ENCODE results near the gene ANKMY1.
A peak's percentile ranks its signal among the peaks of the same experiment; 100 is the strongest.

ANKMY1 gene

GRCh38 chr2:240467659-240468302 is 90.0 kb downstream of the ANKMY1 start:
- peak in 1 of 5 experiments; percentile 5 for DNase-seq

GRCh38 chr2:240467149-240467642 is 90.6 kb downstream of the ANKMY1 start:
- DNase-seq, result peak in 1 of 5 experiments; percentile 7

GRCh38 chr2:240466579-240467148 is 91.1 kb downstream of the ANKMY1 start:
- peak in 2 of 5 experiments; percentile 0 to 7 for DNase-seq

GRCh38 chr2:240465765-240466578 is 91.8 kb downstream of the ANKMY1 start:
- DNase-seq, result peak in 1 of 5 experiments; percentile 5

- peak in 2 of 5 experiments; percentile 2 to 8 for DNase-seq
These were observed 92.5 kb downstream of the ANKMY1 start for GRCh38 chr2:240465268-240465764.

GRCh38 chr2:240464514-240465241 is 93.1 kb downstream of the ANKMY1 start:
- DNase-seq, result peak in 1 of 5 experiments; percentile 5

- peak in 1 of 5 experiments; percentile 3 for DNase-seq
These were observed 93.8 kb downstream of the ANKMY1 start for GRCh38 chr2:240463866-240464481.

GRCh38 chr2:240463274-240463865 is 94.4 kb downstream of the ANKMY1 start:
- peak in 2 of 5 experiments; percentile 2 to 7 for DNase-seq

GRCh38 chr2:240462707-240463273 is 95.0 kb downstream of the ANKMY1 start:
- DNase-seq, result peak in 1 of 5 experiments; percentile 4

- peak in 1 of 5 experiments; percentile 7 for DNase-seq
These were observed 95.6 kb downstream of the ANKMY1 start for GRCh38 chr2:240462073-240462706.

- peak in 2 of 5 experiments; percentile 1 to 6 for DNase-seq
These were observed 96.2 kb downstream of the ANKMY1 start for GRCh38 chr2:240461471-240462072.

- peak in 1 of 5 experiments; percentile 3 for DNase-seq
These were observed 96.9 kb downstream of the ANKMY1 start for GRCh38 chr2:240460781-240461431.

- no peak for DNase-seq
These were observed 97.5 kb downstream of the ANKMY1 start for GRCh38 chr2:240460253-240460711.

GRCh38 chr2:240459401-240460252 is 98.2 kb downstream of the ANKMY1 start:
- no peak for DNase-seq

GRCh38 chr2:240458900-240459391 is 98.8 kb downstream of the ANKMY1 start:
- no peak for DNase-seq

- DNase-seq, result no peak
These were observed 99.5 kb downstream of the ANKMY1 start for GRCh38 chr2:240458044-240458899.
